Lung (tissue), 12 donors: ENCODE results near the gene COX5A. TPM values are rescaled to one million over a fixed set of nuclear protein-coding genes. Genes with fewer than 3 reads are reported as not detected.

ENCODE experiments used
- ATAC-seq: fragments of 200-7000 bp; cut with Tn5 transposase; one replicate; pipeline ENCODE4 v1.9.1; 2020; ENCODE audit warnings: moderate number of reproducible peaks; ENCODE audit not compliant: insufficient read depth, low FRiP score
- DNase-seq, 3 donors: peaks; one replicate each; pipeline ENCODE4 v3.0.0-alpha.2; 2013 to 2017
- H3K27ac ChIP-seq, 2 donors: one replicate each; pipeline ENCODE4 v1.5.1; 2013; ENCODE audit warnings: mild to moderate bottlenecking in 2 of 2, moderate library complexity in 2 of 2, control low read depth in 1 of 2, inconsistent platforms in 1 of 2, low read depth in 1 of 2, low read length in 1 of 2
- H3K27me3 ChIP-seq, 3 donors: one replicate each; pipeline ENCODE4 v1.5.1; 2013; ENCODE audit warnings: low read length in 2 of 3; ENCODE audit not compliant: control insufficient read depth in 3 of 3, insufficient read depth in 3 of 3
- H3K36me3 ChIP-seq, 4 donors: one replicate each; pipeline ENCODE4 v1.5.1; 2013; ENCODE audit warnings: low read length in 4 of 4, mild to moderate bottlenecking in 1 of 4, moderate library complexity in 1 of 4; ENCODE audit not compliant: control insufficient read depth in 4 of 4, insufficient read depth in 4 of 4
- H3K4me1 ChIP-seq, 5 donors: one replicate each; pipeline ENCODE4 v1.5.1; 2013; ENCODE audit warnings: low read length in 5 of 5, mild to moderate bottlenecking in 2 of 5, moderate library complexity in 1 of 5; ENCODE audit not compliant: control insufficient read depth in 5 of 5, insufficient read depth in 5 of 5
- H3K4me3 ChIP-seq: one replicate; pipeline ENCODE4 v1.5.1; 2013; ENCODE audit warnings: mild to moderate bottlenecking, control low read depth, moderate library complexity
- H3K9ac ChIP-seq, 2 donors: one replicate each; pipeline ENCODE4 v1.5.1; 2013; ENCODE audit warnings: low read length in 2 of 2, control low read depth in 1 of 2; ENCODE audit not compliant: insufficient read depth in 1 of 2
- H3K9me3 ChIP-seq, 4 donors: one replicate each; pipeline ENCODE4 v1.5.1; 2013; ENCODE audit warnings: low read length in 3 of 4, mild to moderate bottlenecking in 1 of 4, moderate library complexity in 1 of 4; ENCODE audit not compliant: control insufficient read depth in 4 of 4, insufficient read depth in 3 of 4
- CTCF ChIP-seq: IDR thresholded peaks from 2 replicates; pipeline ENCODE4 v1.5.1; 2012; ENCODE audit warnings: mild to moderate bottlenecking; ENCODE audit errors: control extremely low read depth, extremely low read depth
- WGBS, 2 donors: extraction: QIAGEN DNeasy Blood & Tissue Kit; methylation state at CpG; one replicate each; pipeline ENCODE4 v1.1.7; 2013; 5-methylcytosine and 5-hydroxymethylcytosine counted together
- polyA plus RNA-seq, 2 donors: library from polyadenylated mRNA; stranded (reverse); fragments of 200-250 nt; gene quantifications; one replicate each; pipeline ENCODE4 v1.2.1, GENCODE V29; 2013
- total RNA-seq, 2 donors: library from RNA; depleted of rRNA in 1 of 2; stranded (reverse); fragments of >200 nt in 1 of 2; gene quantifications; one replicate each; pipeline ENCODE4 v1.2.1, GENCODE V29; 2014 to 2021
- donor health status: control.
- donor health status: control.
- donor health status: Bipolar disorder and iron deficiency.
- donor health status: healthy.
- donor health status: DM: yes; HTN: yes; CAD: no.

COX5A gene
- total and polyA plus RNA-seq, 4 donors = 70.7 to 301 (median 198) TPM

DNA sequence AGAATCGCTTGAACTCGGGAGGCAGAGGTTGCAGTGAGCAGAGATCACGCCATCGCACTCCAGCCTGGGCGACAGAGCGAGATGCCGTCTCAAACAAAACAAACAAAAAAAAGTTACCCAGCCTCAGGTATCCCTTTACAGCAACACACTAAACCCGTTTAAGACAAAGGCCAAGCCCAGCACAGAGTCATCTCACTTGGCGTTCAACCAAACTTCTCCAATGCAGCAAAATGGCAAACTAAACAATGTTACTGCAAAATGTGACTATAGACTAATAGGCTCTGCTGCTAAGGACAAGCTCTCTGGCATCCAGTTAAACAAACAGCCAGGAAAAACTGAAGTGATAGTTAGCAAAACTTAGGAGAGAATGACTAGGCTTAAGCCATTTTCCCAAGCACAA is 24.8 kb downstream of the COX5A start:
- H3K9ac ChIP-seq = no peak overlapping the region
- TF ChIP-seq CTCF = no peak
- H3K4me1 ChIP-seq = no peaks in the 10 kb centered on the region
- no peak overlapping the region for H3K27ac ChIP-seq
- no peaks in the 10 kb centered on the region for H3K9me3 ChIP-seq
- peaks cover 5 to 26% (median 15%) of the 10 kb centered on the region in 4 donors for H3K36me3 ChIP-seq
- WGBS, 2 donors = 90 to 92% methylated on average over 9 of the region's 9 CpGs
- H3K27me3 ChIP-seq = no peaks in the 10 kb centered on the region
- no peak overlapping the region for H3K4me3 ChIP-seq
- DNase-seq = no peak
- no peak for ATAC-seq

- Histone ChIP-seq H3K9ac (no peak overlapping the region), H3K36me3 (peaks cover 10 to 20% (median 14%) of the 10 kb centered on the region in 4 donors), H3K4me3 (no peak overlapping the region), H3K27me3 (no peaks in the 10 kb centered on the region), H3K4me1 (peaks cover 3 to 20% (median 9%) of the 10 kb centered on the region in 5 donors), H3K9me3 (no peaks in the 10 kb centered on the region), H3K27ac (no peak overlapping the region)
- WGBS, 2 donors = 93% methylated on average over 4 of the region's 4 CpGs
- ATAC-seq = no peak
- TF ChIP-seq CTCF = no peak
- no peak for DNase-seq
Observed at GRCh38 chr15:74908635-74909034, 29.2 kb downstream of the COX5A start.

DNA sequence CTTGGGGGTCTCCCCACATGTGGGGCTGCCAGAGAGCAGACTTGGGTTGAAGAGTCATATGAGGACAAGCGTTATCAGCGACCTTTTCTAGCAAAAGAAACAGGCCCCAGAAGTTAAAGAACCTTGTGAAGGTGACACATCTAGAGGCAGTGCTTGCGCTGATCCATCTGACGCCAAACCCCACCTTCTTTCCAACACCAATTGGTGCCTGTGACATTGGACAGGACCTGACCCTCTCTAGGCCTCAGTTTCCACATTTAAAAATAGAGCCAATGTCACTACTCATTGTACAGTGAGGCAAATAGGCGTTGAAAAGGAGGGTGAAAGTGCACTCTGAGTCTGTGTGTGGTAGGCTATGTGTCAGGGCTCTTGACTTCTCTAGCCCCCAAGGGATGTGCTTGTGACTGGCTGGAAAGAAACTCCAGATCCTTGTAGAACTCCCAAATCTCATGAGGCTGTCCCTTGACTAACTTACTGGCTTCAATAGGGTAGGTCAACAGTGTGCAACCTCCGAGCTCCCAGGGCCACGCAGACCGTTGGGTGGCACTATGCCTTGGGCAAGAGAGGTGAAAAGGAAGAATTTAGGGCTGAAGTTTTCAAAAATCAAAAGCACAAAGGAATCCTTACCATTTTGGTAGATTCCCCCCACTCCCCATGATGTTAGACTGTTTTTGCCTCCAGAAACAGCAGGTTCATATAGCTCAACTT is 30.6 kb downstream of the COX5A start:
- peak overlapping the region; percentile 92 to 98 for H3K27ac ChIP-seq
- no peak for ATAC-seq
- WGBS, 2 donors = 43 to 49% methylated on average over 8 of the region's 8 CpGs

More for the DNA sequence above, 30.6 kb downstream of the COX5A start:
- peak overlapping the region; percentile 44 to 88 for H3K9ac ChIP-seq
- H3K4me1 ChIP-seq = peaks cover 3 to 20% (median 9%) of the 10 kb centered on the region in 5 donors
- no peaks in the 10 kb centered on the region for H3K27me3 ChIP-seq
- peaks cover 13 to 28% (median 19%) of the 10 kb centered on the region in 4 donors for H3K36me3 ChIP-seq
- H3K4me3 ChIP-seq = peak overlapping the region; percentile 95
- TF ChIP-seq CTCF = no peak
- no peaks in the 10 kb centered on the region for H3K9me3 ChIP-seq
- peak in 1 of 3 donors; percentile 26 for DNase-seq
